Aorta (tissue), 5 donors: ENCODE data around the gene LAD1. TPM values are rescaled to one million over a fixed set of nuclear protein-coding genes. Genes with fewer than 3 reads are reported as not detected.

ENCODE experiments used
- ATAC-seq: fragments of 200-7000 bp; cut with Tn5 transposase; one replicate; pipeline ENCODE4 v1.9.1; 2022; ENCODE audit warnings: moderate library complexity; ENCODE audit not compliant: low FRiP score
- DNase-seq, 2 donors: peaks; one replicate each; pipeline ENCODE4 v3.0.0-alpha.2; 2020
- H3K27ac ChIP-seq, 2 donors: one replicate each; pipeline ENCODE4 v1.5.1; 2013; ENCODE audit warnings: low read length in 2 of 2, mild to moderate bottlenecking in 2 of 2, moderate library complexity in 2 of 2, control low read depth in 1 of 2, inconsistent platforms in 1 of 2, low read depth in 1 of 2
- H3K27me3 ChIP-seq, 2 donors: one replicate each; pipeline ENCODE4 v1.6.1; 2013; ENCODE audit warnings: control low read depth in 1 of 2, low read length in 1 of 2, mild to moderate bottlenecking in 1 of 2, moderate library complexity in 1 of 2; ENCODE audit not compliant: insufficient read depth in 2 of 2, control insufficient read depth in 1 of 2
- H3K36me3 ChIP-seq, 2 donors: one replicate each; pipeline ENCODE4 v1.6.1; 2013; ENCODE audit warnings: control low read depth in 1 of 2, low read length in 1 of 2, mild to moderate bottlenecking in 1 of 2; ENCODE audit not compliant: insufficient read depth in 2 of 2, control insufficient read depth in 1 of 2
- H3K4me1 ChIP-seq, 2 donors: one replicate each; pipeline ENCODE4 v1.6.1; 2013; ENCODE audit warnings: low read length in 2 of 2, control low read depth in 1 of 2, mild to moderate bottlenecking in 1 of 2, moderate library complexity in 1 of 2; ENCODE audit not compliant: insufficient read depth in 2 of 2, control insufficient read depth in 1 of 2
- H3K4me3 ChIP-seq, 2 donors: one replicate each; pipeline ENCODE4 v1.5.1; 2013; ENCODE audit warnings: low read length in 2 of 2, control low read depth in 1 of 2, mild to moderate bottlenecking in 1 of 2
- H3K9me3 ChIP-seq: one replicate; pipeline ENCODE4 v1.6.1; 2013; ENCODE audit warnings: mild to moderate bottlenecking, low read length; ENCODE audit not compliant: control insufficient read depth
- WGBS, 2 donors: extraction: QIAGEN DNeasy Blood & Tissue Kit; methylation state at CpG; one replicate each; pipeline ENCODE4 v1.1.7; 2013; 5-methylcytosine and 5-hydroxymethylcytosine counted together
- intact Hi-C, 2 donors: fragments of 100-400 bp; cut with DNase I; formaldehyde crosslinking; loops; one replicate each; pipeline versions ENCODE4 v1.14.2 to v1.15.0; 2022
- polyA plus RNA-seq, 2 donors: library from polyadenylated mRNA; stranded (reverse); fragments of 200-250 nt; gene quantifications; one replicate each; pipeline ENCODE4 v1.2.3, GENCODE V29; 2013
- total RNA-seq, 2 donors: library from RNA; stranded (reverse); fragmentation: NEBNext Ultra II Directional; extraction: Animal tissue kit (Norgen Biotek cat#: 25700); gene quantifications; one replicate each; pipeline ENCODE4 v1.2.1, GENCODE V29; 2021
- donor health status: healthy with polysubstance abuse.
- donor health status: Bipolar disorder and iron deficiency.
- donor health status: DM: no; HTN: no; CAD: no.
- donor health status: DM: no; HTN: no; CAD: no.
- donor health status: DM: yes; HTN: yes; CAD: no.

The LAD1 gene
- total and polyA plus RNA-seq, 4 donors: 0.71 to 33.8 (median 0.82) TPM; not detected in 1

- WGBS, 2 donors: 31 to 32% methylated on average over 2 of the region's 2 CpGs
- Histone ChIP-seq H3K4me1 (no peaks in the 10 kb centered on the region), H3K4me3 (no peak overlapping the region), H3K36me3 (no peaks in the 10 kb centered on the region), H3K9me3 (no peaks in the 10 kb centered on the region), H3K27ac (no peak overlapping the region), H3K27me3 (no peaks in the 10 kb centered on the region)
- DNase-seq (no peak), ATAC-seq (no peak)
- intact Hi-C loops: no loop called here
These were observed 52.1 kb downstream of the LAD1 start for GRCh38 chr1:201346987-201347386.

GRCh38 chr1:201346337-201346939 lies 52.7 kb downstream of the LAD1 start:
- DNase-seq (peak; percentile 27 to 41), ATAC-seq (no peak)
- WGBS, 2 donors: 53 to 65% methylated on average over 5 of the region's 5 CpGs
- H3K27me3 ChIP-seq: no peaks in the 10 kb centered on the region
- no peak overlapping the region for H3K27ac ChIP-seq
- H3K4me1 ChIP-seq: no peaks in the 10 kb centered on the region
- H3K9me3 ChIP-seq: no peaks in the 10 kb centered on the region
- no peak overlapping the region for H3K4me3 ChIP-seq
- intact Hi-C loops: no loop called here
- no peaks in the 10 kb centered on the region for H3K36me3 ChIP-seq

- no peak overlapping the region for H3K27ac ChIP-seq
- ATAC-seq (no peak), DNase-seq (peak; percentile 4 to 24)
- no peaks in the 10 kb centered on the region for H3K9me3 ChIP-seq
- H3K36me3 ChIP-seq: no peaks in the 10 kb centered on the region
- no peak overlapping the region for H3K4me3 ChIP-seq
- intact Hi-C loops: no loop called here
- H3K27me3 ChIP-seq: no peaks in the 10 kb centered on the region
- no peaks in the 10 kb centered on the region for H3K4me1 ChIP-seq
- 95 to 96% methylated on average over 5 of the region's 5 CpGs for WGBS, 2 donors
These were observed 54.1 kb downstream of the LAD1 start for GRCh38 chr1:201345081-201345355.

GRCh38 chr1:201344206-201345080 lies 54.7 kb downstream of the LAD1 start:
- no peaks in the 10 kb centered on the region for H3K27me3 ChIP-seq
- intact Hi-C loops: no loop called here
- H3K4me3 ChIP-seq: no peak overlapping the region
- no peaks in the 10 kb centered on the region for H3K36me3 ChIP-seq
- no peaks in the 10 kb centered on the region for H3K9me3 ChIP-seq
- WGBS, 2 donors: 78 to 80% methylated on average over 6 to 7 of the region's 7 CpGs
- no peaks in the 10 kb centered on the region for H3K4me1 ChIP-seq
- no peak overlapping the region for H3K27ac ChIP-seq
- ATAC-seq (no peak), DNase-seq (peak; percentile 19 to 57)

- no peak for ATAC-seq
- Histone ChIP-seq H3K36me3 (no peaks in the 10 kb centered on the region), H3K9me3 (no peaks in the 10 kb centered on the region), H3K4me1 (no peaks in the 10 kb centered on the region), H3K27me3 (no peaks in the 10 kb centered on the region), H3K27ac (no peak overlapping the region), H3K4me3 (no peak overlapping the region)
- no peak for DNase-seq
- 85 to 92% methylated on average over 1 of the region's 1 CpG for WGBS, 2 donors
- intact Hi-C loops: no loop called here
These were observed 57.7 kb downstream of the LAD1 start for GRCh38 chr1:201341377-201341776.

- peak; percentile 23 to 53 for DNase-seq
- Histone ChIP-seq H3K4me1 (no peaks in the 10 kb centered on the region), H3K27ac (no peak overlapping the region), H3K4me3 (no peak overlapping the region), H3K27me3 (no peaks in the 10 kb centered on the region), H3K9me3 (no peaks in the 10 kb centered on the region), H3K36me3 (no peaks in the 10 kb centered on the region)
- 93 to 94% methylated on average over 9 of the region's 9 CpGs for WGBS, 2 donors
- no peak for ATAC-seq
- intact Hi-C loops: no loop called here
These were observed 62.2 kb downstream of the LAD1 start for GRCh38 chr1:201336711-201337450.

- WGBS, 2 donors: 80 to 82% methylated on average over 3 of the region's 3 CpGs
These were observed 63.2 kb downstream of the LAD1 start for GRCh38 chr1:201335901-201336300.

GRCh38 chr1:201335174-201335870 lies 63.8 kb downstream of the LAD1 start:
- 87 to 88% methylated on average over 10 of the region's 10 CpGs for WGBS, 2 donors
- no peak for ATAC-seq
- intact Hi-C loops: no loop called here

More at GRCh38 chr1:201335901-201336300, 63.2 kb downstream of the LAD1 start:
- DNase-seq (peak; percentile 12 to 26), ATAC-seq (no peak)
- H3K4me3 ChIP-seq: no peak overlapping the region
- H3K9me3 ChIP-seq: no peaks in the 10 kb centered on the region
- no peaks in the 10 kb centered on the region for H3K4me1 ChIP-seq
- H3K27me3 ChIP-seq: no peaks in the 10 kb centered on the region
- intact Hi-C loops: no loop called here
- no peak overlapping the region for H3K27ac ChIP-seq
- no peaks in the 10 kb centered on the region for H3K36me3 ChIP-seq

More at GRCh38 chr1:201335174-201335870, 63.8 kb downstream of the LAD1 start:
- Histone ChIP-seq H3K4me1 (no peaks in the 10 kb centered on the region), H3K27ac (no peak overlapping the region), H3K27me3 (no peaks in the 10 kb centered on the region), H3K36me3 (no peaks in the 10 kb centered on the region), H3K4me3 (no peak overlapping the region), H3K9me3 (no peaks in the 10 kb centered on the region)
- DNase-seq: peak; percentile 19 to 40
